Spleen (tissue), 11 donors: ENCODE data around the gene FLOT2. TPM values are rescaled to one million over a fixed set of nuclear protein-coding genes. Genes with fewer than 3 reads are reported as not detected.

ENCODE experiments used
- DNase-seq: peaks from one replicate; pipeline ENCODE4 v3.0.0-alpha.2; 2020
- H3K27ac ChIP-seq, 8 donors: fragments of 200-600 bp; sonication (generic) in 7 of 8; 1 replicate in 4 of 8; 2 replicates in 4 of 8; pipeline versions ENCODE4 v1.5.0 to v1.8.0; 2016 to 2021; ENCODE audit warnings: inconsistent platforms in 4 of 8, mild to moderate bottlenecking in 4 of 8, moderate library complexity in 1 of 8
- H3K27me3 ChIP-seq, 7 donors: fragments of 200-600 bp; sonication (generic) in 6 of 7; replicated peaks in 1 of 7; 1 replicate in 4 of 7; 2 replicates in 3 of 7; pipeline versions ENCODE4 v1.5.0 to v1.8.0; 2016 to 2021; ENCODE audit warnings: inconsistent platforms in 3 of 7, mild to moderate bottlenecking in 1 of 7
- H3K36me3 ChIP-seq, 6 donors: fragments of 200-600 bp; sonication (generic) in 5 of 6; 1 replicate in 4 of 6; 2 replicates in 2 of 6; pipeline versions ENCODE4 v1.5.0 to v1.8.0; 2016 to 2021; ENCODE audit warnings: inconsistent platforms in 2 of 6
- H3K4me1 ChIP-seq, 6 donors: fragments of 200-600 bp; sonication (generic) in 5 of 6; 1 replicate in 3 of 6; 2 replicates in 3 of 6; pipeline versions ENCODE4 v1.5.0 to v1.8.0; 2016 to 2021; ENCODE audit warnings: inconsistent platforms in 3 of 6
- H3K4me3 ChIP-seq, 8 donors: fragments of 200-600 bp; sonication (generic) in 7 of 8; 1 replicate in 4 of 8; 2 replicates in 4 of 8; pipeline versions ENCODE4 v1.5.0 to v1.8.0; 2016 to 2021; ENCODE audit warnings: inconsistent platforms in 4 of 8, mild to moderate bottlenecking in 4 of 8, moderate library complexity in 2 of 8
- H3K9me3 ChIP-seq, 8 donors: fragments of 200-600 bp; sonication (generic) in 7 of 8; 1 replicate in 4 of 8; 2 replicates in 4 of 8; pipeline versions ENCODE4 v1.5.0 to v1.8.0; 2016 to 2021; ENCODE audit warnings: inconsistent platforms in 4 of 8
- POLR2A ChIP-seq, 3 donors: fragments of 450-650 bp; IDR thresholded peaks; one replicate each; pipeline ENCODE4 v1.5.1; 2017; ENCODE audit warnings: antibody characterized with exemption in 3 of 3, mild to moderate bottlenecking in 1 of 3
- POLR2AphosphoS5 ChIP-seq, 3 donors: sonication (generic); formaldehyde crosslinking; IDR thresholded peaks; one replicate each; pipeline ENCODE4 v1.5.1; 2017; ENCODE audit warnings: antibody characterized with exemption in 3 of 3
- WGBS, 5 donors: extraction: QIAGEN DNeasy Blood & Tissue Kit in 3 of 5; methylation state at CpG; one replicate each; pipeline versions ENCODE4 v1.1.5 to v1.1.7; 2013 to 2018; 5-methylcytosine and 5-hydroxymethylcytosine counted together
- intact Hi-C: fragments of 100-400 bp; cut with DNase I; formaldehyde crosslinking; loops from one replicate; pipeline ENCODE4 v1.15.0; 2023; ENCODE audit warnings: low total_unique reads
- polyA plus RNA-seq, 3 donors: library from polyadenylated mRNA; stranded (reverse); fragments of 200-250 nt; gene quantifications; one replicate each; pipeline ENCODE4 v1.2.1, GENCODE V29; 2013
- total RNA-seq, 7 donors: library from RNA; depleted of rRNA in 3 of 7; stranded (reverse); fragments of >200 nt in 3 of 7; fragmentation: NEBNext Ultra II Directional in 4 of 7; extraction: Animal tissue kit (Norgen Biotek cat#: 25700) in 4 of 7; gene quantifications; one replicate each; pipeline versions ENCODE4 v1.1.0 to v1.2.1, GENCODE V29; 2016 to 2021
- TF ChIP-seq, protein P1 (sequence below), 11 experiments: fragments of 200-600 bp in 7 of 11; fragments of 450-650 bp in 4 of 11; sonication (generic) in 4 of 11; IDR thresholded peaks in 8 of 11; conservative IDR thresholded peaks in 3 of 11; 1 replicate in 7 of 11; 2 replicates in 4 of 11; pipeline versions ENCODE4 v1.4.0 to v1.8.0; 2016 to 2021; ENCODE audit warnings: antibody characterized with exemption in 11 of 11, inconsistent platforms in 4 of 11, mild to moderate bottlenecking in 1 of 11
- donor health status: healthy with polysubstance abuse.
- donor health status: DM: no; HTN: no; CAD: no; lungs with moderate emphysema.
- donor health status: DM: no; HTN: no; CAD: no.
- donor health status: Bipolar disorder and iron deficiency.
- donor health status: healthy.
- donor health status: DM: no; HTN: no; CAD: no.
- donor health status: DM: yes; HTN: yes; CAD: no.

The FLOT2 gene
- total and polyA plus RNA-seq, 10 donors = 80.8 to 259 (median 184) TPM

- no peaks in the 10 kb centered on the region for H3K27me3 ChIP-seq
- H3K27ac ChIP-seq = peak overlapping the region; percentile 71 to 96 (median 90)
- H3K9me3 ChIP-seq = no peaks in the 10 kb centered on the region
- peaks cover 16 to 82% (median 47%) of the 10 kb centered on the region in 6 donors for H3K4me1 ChIP-seq
- TF ChIP-seq POLR2AphosphoS5 (IDR thresholded peaks at IDR 0.05) = peak in 1 of 3 donors; percentile 85
- TF ChIP-seq, protein P1, sequence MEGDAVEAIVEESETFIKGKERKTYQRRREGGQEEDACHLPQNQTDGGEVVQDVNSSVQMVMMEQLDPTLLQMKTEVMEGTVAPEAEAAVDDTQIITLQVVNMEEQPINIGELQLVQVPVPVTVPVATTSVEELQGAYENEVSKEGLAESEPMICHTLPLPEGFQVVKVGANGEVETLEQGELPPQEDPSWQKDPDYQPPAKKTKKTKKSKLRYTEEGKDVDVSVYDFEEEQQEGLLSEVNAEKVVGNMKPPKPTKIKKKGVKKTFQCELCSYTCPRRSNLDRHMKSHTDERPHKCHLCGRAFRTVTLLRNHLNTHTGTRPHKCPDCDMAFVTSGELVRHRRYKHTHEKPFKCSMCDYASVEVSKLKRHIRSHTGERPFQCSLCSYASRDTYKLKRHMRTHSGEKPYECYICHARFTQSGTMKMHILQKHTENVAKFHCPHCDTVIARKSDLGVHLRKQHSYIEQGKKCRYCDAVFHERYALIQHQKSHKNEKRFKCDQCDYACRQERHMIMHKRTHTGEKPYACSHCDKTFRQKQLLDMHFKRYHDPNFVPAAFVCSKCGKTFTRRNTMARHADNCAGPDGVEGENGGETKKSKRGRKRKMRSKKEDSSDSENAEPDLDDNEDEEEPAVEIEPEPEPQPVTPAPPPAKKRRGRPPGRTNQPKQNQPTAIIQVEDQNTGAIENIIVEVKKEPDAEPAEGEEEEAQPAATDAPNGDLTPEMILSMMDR (IDR thresholded peaks at IDR 0.05 in 8 of 11, conservative IDR thresholded peaks at IDR 0.05 in 3 of 11) = no peak
- peak overlapping the region in 1 of 8 donors; percentile 58 for H3K4me3 ChIP-seq
- intact Hi-C loops = no loop called here
- peaks cover 0 to 80% (median 38%) of the 10 kb centered on the region in 6 donors for H3K36me3 ChIP-seq
- WGBS, 5 donors = 0 to 8% (median 6%) methylated on average over 2 of the region's 2 CpGs
- no peak for DNase-seq
These were observed 28.4 kb upstream of the FLOT2 start for GRCh38 chr17:28925912-28926365.

DNA sequence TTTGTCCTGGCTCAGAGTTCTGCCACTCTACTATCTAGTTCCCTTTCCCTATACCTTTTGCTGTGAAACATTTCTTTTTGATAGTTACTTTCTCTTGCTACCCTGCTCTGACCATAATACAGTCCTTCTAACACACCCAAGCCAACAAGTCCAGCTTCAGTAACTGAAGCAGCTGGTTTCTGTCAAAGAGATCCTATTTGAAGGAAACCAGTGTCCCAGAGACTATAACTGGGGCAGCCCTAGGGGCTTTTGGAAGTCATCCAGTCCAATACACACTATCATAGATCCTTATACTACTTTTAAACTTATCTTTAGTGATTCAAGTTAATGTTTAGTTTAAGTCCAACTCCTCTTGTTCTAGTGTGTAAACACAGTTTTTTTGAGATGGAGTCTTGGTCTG is 22.7 kb upstream of the FLOT2 start:
- Histone ChIP-seq H3K4me1 (peaks cover 4 to 35% (median 11%) of the 10 kb centered on the region in 6 donors), H3K27ac (peak overlapping the region in 1 of 8 donors; percentile 13), H3K36me3 (peaks cover 0 to 100% (median 90%) of the 10 kb centered on the region in 6 donors), H3K9me3 (no peaks in the 10 kb centered on the region), H3K4me3 (no peak overlapping the region), H3K27me3 (no peaks in the 10 kb centered on the region)
- no peak for DNase-seq
- intact Hi-C loops = no loop called here
- TF ChIP-seq, protein P1 (IDR thresholded peaks at IDR 0.05 in 8 of 11, conservative IDR thresholded peaks at IDR 0.05 in 3 of 11) = no peak
- TF ChIP-seq POLR2A (IDR thresholded peaks at IDR 0.05) (no peak), POLR2AphosphoS5 (IDR thresholded peaks at IDR 0.05) (no peak)

GRCh38 chr17:28918295-28918694 is 20.8 kb upstream of the FLOT2 start:
- Histone ChIP-seq H3K9me3 (no peaks in the 10 kb centered on the region), H3K36me3 (peaks cover 0 to 100% (median 96%) of the 10 kb centered on the region in 6 donors), H3K4me3 (no peak overlapping the region), H3K27ac (peak overlapping the region in 4 of 8 donors; percentile 9 to 59 (median 30)), H3K4me1 (peaks cover 0 to 16% (median 0%) of the 10 kb centered on the region in 6 donors), H3K27me3 (no peaks in the 10 kb centered on the region)
- WGBS, 5 donors = 56 to 87% (median 72%) methylated on average over 2 of the region's 2 CpGs
- DNase-seq = no peak
- intact Hi-C loops = loop anchor here (10.0 kb wide), 1 partner anchor 153 kb away; no protein-coding TSS in a partner anchor
- TF ChIP-seq POLR2A (IDR thresholded peaks at IDR 0.05) (no peak), POLR2AphosphoS5 (IDR thresholded peaks at IDR 0.05) (no peak)
- TF ChIP-seq, protein P1 (IDR thresholded peaks at IDR 0.05 in 8 of 11, conservative IDR thresholded peaks at IDR 0.05 in 3 of 11) = no peak

DNA sequence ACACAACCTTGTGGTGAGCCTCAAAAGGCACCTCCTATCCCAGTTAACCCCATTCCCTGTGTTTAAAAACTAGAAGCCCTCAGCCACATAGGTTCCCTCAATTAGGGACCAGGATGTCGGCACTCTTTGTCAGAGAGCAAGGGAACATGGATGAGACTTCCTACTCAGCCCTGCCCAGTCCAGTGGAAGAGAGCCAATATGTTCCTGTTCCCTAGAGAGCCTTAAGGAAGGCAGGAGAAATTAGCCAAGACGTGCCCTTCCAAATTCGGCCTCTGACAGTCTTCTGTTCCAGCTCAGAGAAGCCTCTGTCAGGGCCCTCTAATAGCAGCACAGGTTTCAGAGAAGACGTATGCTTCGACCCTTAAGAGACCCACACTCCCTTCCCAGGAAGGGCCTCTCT is 19.9 kb upstream of the FLOT2 start:
- Histone ChIP-seq H3K36me3 (peaks cover 0 to 100% (median 96%) of the 10 kb centered on the region in 6 donors), H3K9me3 (no peaks in the 10 kb centered on the region), H3K27me3 (no peaks in the 10 kb centered on the region), H3K4me3 (no peak overlapping the region), H3K4me1 (peaks cover 0 to 16% (median 2%) of the 10 kb centered on the region in 6 donors), H3K27ac (peak overlapping the region in 4 of 8 donors; percentile 1 to 56 (median 30))
- WGBS, 5 donors = 68 to 89% (median 83%) methylated on average over 5 of the region's 5 CpGs
- TF ChIP-seq POLR2AphosphoS5 (IDR thresholded peaks at IDR 0.05) = no peak
- TF ChIP-seq, protein P1 (IDR thresholded peaks at IDR 0.05 in 8 of 11, conservative IDR thresholded peaks at IDR 0.05 in 3 of 11) = no peak
- intact Hi-C loops = loop anchor here (10.0 kb wide), 1 partner anchor 153 kb away; no protein-coding TSS in a partner anchor
- DNase-seq = no peak
